Stromal cell of bone marrow (primary cell): ENCODE results near the gene OLFM1.
"Not testable (repeated sequence)": the region's sequence is repeated elsewhere in the genome, so short reads cannot be mapped to it uniquely, and the experiment has no call there.

ENCODE experiments used
- DNase-seq: peaks from one replicate; pipeline ENCODE4 v3.0.0-alpha.2; 2012; ENCODE audit warnings: low read depth

OLFM1 gene

DNA sequence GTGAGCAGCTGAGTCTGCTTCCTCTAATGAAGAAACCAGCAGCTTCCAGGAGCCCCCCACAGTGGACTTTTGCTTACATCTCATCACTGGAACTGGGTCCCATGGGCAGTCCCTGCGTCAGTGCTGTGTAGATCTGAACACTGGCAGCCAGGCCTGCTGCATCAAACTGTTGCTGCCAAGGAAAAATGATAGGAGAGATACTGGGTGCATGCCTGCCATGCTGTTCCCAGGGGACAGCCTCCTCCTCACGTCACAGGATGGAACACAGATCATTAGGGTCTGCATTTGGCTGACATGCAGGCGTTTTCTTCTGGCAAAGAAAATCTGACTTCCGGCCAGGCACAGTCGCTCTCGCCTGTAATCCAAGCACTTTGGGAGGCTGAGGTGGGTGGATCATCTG is 67.9 kb downstream of the OLFM1 start:
- no peak for DNase-seq

DNA sequence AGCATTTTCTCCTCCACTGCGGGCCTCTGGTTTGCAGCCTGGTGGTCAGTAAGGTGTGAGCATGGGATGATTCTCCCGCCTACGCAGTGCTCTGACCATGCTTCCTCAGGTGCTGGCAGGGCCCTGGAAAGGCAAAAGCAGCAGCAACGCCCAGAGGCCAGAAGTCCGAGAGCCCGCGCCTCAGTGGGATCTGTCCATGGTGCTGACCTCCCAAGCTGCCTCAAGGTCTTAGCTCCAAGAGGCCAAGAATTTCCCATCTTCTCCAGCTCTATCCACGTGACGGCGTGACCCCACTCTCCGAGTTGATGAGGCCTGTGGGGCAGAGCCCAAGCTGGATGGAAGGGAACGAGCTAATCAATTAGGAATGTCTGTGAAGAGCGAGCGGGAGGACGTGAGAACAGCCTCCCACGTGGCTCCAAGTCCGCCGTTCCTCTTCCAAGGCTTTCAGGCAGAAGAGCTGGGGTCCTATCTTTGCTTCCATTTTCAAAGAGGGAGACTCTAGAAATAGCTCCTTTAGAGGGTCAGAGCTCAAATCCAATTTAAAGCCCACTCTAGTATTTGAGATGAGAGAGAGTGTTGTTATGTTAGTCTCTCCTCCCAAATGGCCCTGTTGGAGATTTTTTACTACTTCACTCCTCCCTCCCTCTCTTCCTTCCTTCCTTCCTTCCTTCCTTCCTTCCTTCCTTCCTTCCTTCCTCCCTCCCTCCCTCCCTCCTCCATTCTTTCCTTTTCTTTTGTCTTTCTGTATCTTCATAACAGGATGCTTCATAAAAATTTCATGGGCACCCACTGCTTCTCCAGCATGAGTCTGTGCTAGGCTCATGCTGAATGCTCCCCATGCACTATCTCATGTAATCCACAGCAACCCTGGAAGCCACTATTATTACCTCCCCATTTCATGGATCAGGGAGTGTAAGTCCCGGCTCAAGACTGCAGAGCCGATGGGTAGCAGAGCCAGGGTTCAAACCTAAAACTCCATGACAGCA is 69.3 kb downstream of the OLFM1 start:
- peak; percentile 5 for DNase-seq

DNA sequence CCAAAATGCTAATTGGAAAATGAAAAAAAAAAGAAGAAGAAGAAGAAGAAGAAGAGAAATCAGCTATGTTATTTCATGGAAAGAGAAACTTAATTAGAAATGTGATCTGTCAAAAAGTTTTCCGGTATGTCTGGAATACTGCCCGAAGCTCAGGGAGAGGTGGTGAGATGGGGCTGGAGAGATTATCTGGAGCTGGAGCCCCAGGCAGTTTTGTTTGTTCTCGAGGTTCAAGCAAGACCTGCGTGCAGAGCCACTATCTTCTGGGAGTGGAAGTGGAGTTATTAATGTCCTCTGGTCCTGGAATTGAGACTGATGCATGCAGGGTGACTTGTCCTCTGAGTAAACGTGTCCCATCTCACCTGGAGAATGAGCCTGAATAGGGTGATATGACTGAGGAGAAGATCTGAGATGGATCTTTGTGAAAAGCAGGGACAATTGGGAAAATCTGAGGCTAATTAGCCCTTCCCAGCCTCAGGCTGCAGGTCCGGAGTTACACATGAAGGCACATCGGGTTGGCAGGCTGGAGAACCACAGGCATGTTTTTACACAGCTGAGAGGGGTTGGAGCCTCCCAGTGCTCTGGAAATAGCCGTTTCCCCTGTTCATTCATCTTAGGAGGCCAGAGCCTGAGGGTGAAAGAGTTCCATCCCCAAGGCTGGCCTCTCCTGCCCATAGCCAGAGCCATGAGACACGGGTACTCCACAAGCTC is 70.5 kb downstream of the OLFM1 start:
- no peak for DNase-seq

DNA sequence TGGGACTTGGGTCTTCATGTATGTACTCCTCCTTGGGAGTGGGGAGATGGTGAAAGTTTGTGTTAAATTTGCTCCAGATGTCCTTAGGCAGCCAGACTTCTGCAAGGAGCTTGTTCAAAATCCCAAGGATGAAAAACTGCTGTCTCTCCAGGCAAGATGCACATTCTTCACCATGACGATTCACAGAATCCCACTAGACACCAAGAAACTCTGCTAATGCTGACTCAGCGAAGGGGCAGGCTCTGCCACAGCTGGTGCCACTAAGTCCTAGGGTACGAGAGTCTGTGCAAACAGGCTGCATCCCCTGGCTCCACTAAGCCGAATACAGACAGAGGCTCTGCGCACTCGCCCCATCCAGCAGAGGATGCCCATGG is 71.1 kb downstream of the OLFM1 start:
- DNase-seq = no peak

DNA sequence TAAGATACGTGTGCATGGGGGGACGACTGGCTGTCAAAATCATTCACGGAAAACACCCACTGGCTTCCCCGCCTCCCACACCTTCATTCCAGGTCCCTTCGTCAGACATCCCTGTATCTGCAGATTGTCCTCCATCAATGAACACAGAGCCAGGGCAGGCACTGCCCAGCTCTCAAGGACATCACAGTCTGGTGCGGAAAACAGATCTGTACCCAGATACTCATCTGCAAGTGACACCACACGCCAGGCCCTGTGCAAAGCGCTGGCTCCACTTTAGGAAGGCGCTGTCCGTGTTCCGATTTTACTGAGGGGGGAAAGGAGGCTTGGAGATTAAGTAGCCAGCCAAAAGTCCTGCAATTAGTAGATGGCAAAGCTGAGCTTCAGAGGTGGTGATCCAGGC is 72.3 kb downstream of the OLFM1 start:
- DNase-seq = no peak

DNA sequence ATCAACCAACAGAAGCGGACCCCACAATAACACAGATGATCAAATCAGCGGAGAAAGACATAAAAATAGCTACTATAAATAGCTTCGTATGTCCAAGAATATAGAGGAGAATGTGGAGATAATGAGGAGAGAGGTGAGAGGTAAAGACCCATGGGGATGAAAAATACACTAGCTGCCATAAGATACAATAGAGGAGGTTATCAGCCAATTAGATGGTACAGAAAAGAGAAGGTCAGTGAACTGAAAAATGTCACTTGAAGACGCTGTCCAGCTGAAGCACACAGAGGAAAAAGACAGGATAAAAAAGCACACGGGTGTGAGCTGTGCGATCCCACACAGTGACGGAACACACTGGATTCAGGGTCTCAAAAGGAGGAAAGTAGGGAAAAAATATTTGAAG is 73.4 kb downstream of the OLFM1 start:
- no peak for DNase-seq

DNA sequence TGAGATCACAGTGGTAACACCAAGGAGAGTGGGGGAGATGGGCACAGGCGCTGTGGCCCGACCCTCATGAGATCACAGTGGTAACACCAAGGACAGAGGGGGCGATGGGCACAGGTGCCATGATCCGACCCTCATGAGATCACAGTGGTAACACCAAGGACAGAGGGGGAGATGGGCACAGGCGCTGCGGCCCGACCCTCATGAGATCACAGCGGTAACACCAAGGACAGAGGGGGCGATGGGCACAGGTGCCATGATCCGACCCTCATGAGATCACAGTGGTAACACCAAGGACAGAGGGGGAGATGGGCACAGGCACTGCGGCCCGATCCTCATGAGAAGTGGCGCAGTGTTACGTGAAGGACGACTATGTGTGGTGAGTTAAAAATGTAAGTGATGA is 75.1 kb downstream of the OLFM1 start:
- not testable (repeated sequence) for DNase-seq

DNA sequence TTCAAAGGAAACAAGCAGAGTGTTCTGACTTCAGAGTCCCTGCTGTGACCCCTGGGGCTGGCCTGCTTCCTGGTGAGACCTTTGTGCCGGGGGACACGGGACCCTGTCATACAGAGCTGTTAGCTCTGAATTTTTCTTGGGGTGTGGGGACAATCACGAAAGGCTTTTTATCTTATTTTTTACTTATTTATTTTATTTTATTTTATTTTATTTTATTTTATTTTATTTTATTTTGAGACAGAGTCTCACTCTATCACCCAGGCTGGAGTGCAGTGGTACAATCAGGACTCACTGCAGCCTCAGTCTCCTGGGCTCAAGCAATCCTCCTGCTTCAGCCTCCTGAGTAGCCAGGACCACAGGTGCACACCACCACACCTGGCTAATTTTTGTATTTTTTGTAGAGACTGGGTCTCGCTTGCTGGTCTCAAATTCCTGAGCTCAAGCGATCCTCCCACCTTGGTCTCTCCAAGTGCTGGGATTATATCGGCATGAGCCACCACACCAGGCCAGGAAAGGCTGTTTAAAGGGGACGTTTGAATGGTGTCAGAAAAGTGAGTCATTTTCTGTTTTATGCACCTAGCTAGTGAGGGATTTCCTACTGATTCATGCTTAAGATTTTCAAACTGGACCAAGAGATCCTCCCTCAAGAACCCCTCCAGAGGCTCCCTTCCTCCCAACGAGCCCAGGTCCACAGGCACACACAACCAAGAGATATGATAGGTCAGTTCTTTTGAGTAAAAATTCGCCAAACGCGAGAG is 75.7 kb downstream of the OLFM1 start:
- DNase-seq = no peak

DNA sequence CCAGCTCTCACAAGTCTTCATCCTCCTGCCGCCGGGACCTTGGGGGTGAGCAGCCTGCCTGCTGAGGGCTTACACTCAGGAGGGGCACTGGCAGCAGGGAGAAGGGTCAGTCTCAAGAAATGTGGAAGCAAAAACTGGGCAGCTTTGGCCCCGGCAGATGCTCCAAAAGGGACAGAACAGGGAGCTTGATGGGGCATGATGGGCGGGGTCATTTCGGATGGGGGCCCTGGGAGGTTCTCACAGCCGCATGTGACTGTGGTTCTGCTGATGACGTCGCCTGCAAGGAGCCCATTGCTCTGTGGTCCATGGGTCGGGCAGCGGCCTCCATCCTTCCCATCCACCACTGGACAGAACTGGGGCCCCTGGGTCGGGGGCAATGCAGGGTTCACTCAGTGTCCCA is 76.6 kb downstream of the OLFM1 start:
- no peak for DNase-seq

GRCh38 chr9:135165003-135165711 is 77.7 kb downstream of the OLFM1 start:
- no peak for DNase-seq

DNA sequence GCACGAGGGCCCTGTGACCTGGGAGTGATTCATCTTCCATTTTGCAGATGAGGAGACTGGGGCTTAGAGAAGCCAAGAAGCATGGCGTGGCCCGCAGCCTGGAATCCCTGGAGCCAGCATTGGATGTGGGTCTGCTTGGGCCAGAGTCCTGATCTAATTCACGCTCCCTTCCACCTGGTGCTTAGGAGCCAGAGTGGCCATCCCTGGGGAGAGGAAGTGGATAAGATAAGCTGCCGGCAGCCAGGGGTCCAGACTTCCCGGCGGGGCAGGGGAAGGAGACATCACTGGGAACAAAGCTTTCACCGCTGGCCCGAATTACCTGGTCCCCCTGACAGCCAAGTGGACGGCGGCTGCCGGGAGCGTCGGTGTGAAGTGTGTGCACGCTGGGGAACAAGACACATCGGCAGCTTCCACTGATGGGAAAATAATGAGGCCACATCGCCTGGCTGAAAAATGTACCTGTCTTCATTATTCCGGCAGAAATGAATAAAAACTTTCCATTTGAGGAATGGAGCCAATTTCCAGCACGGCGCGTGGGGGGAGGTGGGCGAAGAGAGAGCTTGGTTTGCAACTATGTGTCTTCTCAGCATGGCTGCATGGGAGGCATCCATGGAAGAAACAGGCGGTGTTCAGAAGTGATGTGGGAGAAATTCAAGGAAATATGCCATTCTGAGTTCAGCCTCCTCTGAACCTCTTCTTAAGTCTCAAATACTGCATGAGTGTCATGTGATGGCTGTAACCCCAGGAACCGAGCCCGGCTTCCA is 78.5 kb downstream of the OLFM1 start:
- no peak for DNase-seq

DNA sequence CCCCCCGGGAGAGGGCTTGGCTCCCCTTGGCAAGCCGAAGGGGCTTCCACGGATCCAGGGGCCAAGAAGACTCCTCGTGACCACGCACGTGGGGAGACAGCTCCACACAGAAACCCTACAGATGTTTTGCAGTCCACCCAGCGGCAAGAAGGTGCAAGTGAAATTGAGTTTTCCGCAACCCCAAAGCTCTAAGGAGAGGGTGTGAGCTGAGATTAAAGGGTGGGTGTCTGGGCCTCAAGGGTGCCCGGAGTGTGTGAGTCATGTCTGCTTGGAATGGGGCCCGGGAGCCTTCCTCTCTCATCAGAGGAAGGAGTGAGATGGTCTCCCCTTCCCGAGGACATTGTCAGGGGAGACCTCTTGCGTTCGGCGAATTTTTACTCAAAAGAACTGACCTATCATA is 79.1 kb downstream of the OLFM1 start:
- DNase-seq = no peak

DNA sequence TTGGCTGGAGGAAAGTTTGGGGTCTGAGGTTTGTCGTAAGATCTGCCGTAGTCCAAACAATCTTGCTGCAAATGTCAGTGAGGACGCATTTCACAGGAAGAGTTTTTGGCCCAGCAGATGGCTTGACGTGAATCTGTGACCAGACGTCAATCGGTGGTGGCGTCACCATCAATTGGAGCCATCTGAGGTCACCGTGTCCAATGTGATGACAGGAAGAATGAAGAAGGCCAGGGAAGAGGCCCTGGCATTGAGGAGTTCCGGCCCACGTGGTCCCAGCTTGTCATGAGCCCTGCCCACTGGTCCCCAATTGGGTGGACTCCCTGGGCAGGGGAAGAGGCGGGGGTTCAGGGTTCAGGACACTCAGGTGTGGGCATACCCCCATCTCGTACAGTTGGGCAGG is 79.9 kb downstream of the OLFM1 start:
- no peak for DNase-seq

- DNase-seq = no peak
Observed at GRCh38 chr9:135167849-135168655, 80.6 kb downstream of the OLFM1 start.

DNA sequence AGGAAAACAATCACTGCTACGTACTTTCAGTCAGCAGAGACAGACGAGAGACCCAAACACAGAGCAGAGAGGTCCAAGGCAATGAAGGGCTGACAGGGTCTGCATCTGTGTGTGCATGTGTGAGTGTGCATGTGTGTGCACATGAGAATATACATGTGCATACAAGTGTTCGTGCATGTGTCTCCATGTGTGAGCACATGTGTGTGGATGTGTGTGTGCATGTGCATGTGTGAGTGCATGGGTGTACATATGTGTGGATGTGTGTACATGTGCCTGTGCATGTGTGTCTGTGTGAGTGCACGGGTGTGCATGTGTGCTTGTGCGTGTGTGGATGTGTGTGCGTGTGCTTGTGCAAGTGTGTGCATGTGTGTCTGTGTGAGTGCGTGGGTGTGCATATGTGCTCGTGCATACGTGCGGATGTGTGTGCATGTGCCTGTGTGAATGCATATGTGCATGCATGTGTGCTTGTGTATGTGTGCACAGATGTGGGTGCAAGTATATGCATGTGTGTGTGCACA is 82.3 kb downstream of the OLFM1 start:
- no peak for DNase-seq

- DNase-seq = no peak
Observed at GRCh38 chr9:135170535-135170934, 83.1 kb downstream of the OLFM1 start.
